NT2/D1 (cell line): Measurements from ENCODE around the gene PRDM15.

ENCODE experiments used
- DNase-seq: peaks from one replicate; pipeline ENCODE4 v3.0.0-alpha.2; 2011; ENCODE audit warnings: low read depth, low spot score
- H3K27me3 ChIP-seq: 2 replicates; pipeline ENCODE4 v1.6.0; 2011; ENCODE audit warnings: mild to moderate bottlenecking; ENCODE audit not compliant: insufficient read length, insufficient read depth
- H3K36me3 ChIP-seq: 2 replicates; pipeline ENCODE4 v1.6.1; 2011; ENCODE audit warnings: mild to moderate bottlenecking, low read length, mixed read lengths; ENCODE audit not compliant: insufficient read depth, insufficient read length
- H3K4me1 ChIP-seq: 2 replicates; pipeline ENCODE4 v1.5.1; 2011; ENCODE audit not compliant: insufficient read depth, insufficient read length
- H3K4me3 ChIP-seq: 2 replicates; pipeline ENCODE4 v1.5.1; 2011; ENCODE audit warnings: low read depth; ENCODE audit not compliant: insufficient read length
- H3K9ac ChIP-seq: 2 replicates; pipeline ENCODE4 v1.6.0; 2011; ENCODE audit warnings: low read depth; ENCODE audit not compliant: insufficient read length
- H3K9me3 ChIP-seq: 2 replicates; pipeline ENCODE4 v1.5.1; 2011; ENCODE audit warnings: mild to moderate bottlenecking, low read length; ENCODE audit not compliant: insufficient read depth
- SUZ12 ChIP-seq: IDR thresholded peaks from 2 replicates; pipeline ENCODE4 v1.6.1; 2011; ENCODE audit not compliant: insufficient read length, insufficient read depth; ENCODE audit errors: extremely low read depth
- YY1 ChIP-seq: IDR thresholded peaks from 2 replicates; pipeline ENCODE4 v1.6.1; 2011; ENCODE audit not compliant: insufficient read length, insufficient read depth
- ZNF274 ChIP-seq: IDR thresholded peaks from 2 replicates; pipeline ENCODE4 v1.6.1; 2011; ENCODE audit warnings: mild to moderate bottlenecking, low read depth, low read length

The PRDM15 gene

DNA sequence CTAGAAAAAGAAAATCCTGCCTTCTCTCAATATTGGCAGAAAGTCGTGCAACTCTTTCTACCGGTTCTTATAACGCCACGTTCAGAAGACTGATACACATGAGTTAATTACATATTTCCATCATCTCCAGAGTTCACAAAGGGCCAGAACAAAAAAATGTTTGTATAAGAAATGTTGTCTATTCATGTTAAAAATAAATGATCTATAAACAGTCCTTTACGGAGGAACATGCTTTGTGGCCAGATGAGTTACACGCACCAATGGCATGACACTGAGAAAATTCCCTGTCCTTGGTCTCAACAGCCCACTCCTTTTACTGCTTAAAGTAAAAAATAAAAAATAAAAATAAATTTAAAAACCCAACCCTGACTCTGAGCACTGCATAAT lies 45.2 kb upstream of the PRDM15 start:
- Histone ChIP-seq H3K9me3 (no peaks in the 10 kb centered on the region), H3K27me3 (no peaks in the 10 kb centered on the region), H3K4me1 (peaks cover 12% of the 10 kb centered on the region), H3K9ac (no peak overlapping the region), H3K36me3 (no peaks in the 10 kb centered on the region), H3K4me3 (no peak overlapping the region)
- TF ChIP-seq YY1 (no peak), SUZ12 (no peak), ZNF274 (no peak)
- no peak for DNase-seq

DNA sequence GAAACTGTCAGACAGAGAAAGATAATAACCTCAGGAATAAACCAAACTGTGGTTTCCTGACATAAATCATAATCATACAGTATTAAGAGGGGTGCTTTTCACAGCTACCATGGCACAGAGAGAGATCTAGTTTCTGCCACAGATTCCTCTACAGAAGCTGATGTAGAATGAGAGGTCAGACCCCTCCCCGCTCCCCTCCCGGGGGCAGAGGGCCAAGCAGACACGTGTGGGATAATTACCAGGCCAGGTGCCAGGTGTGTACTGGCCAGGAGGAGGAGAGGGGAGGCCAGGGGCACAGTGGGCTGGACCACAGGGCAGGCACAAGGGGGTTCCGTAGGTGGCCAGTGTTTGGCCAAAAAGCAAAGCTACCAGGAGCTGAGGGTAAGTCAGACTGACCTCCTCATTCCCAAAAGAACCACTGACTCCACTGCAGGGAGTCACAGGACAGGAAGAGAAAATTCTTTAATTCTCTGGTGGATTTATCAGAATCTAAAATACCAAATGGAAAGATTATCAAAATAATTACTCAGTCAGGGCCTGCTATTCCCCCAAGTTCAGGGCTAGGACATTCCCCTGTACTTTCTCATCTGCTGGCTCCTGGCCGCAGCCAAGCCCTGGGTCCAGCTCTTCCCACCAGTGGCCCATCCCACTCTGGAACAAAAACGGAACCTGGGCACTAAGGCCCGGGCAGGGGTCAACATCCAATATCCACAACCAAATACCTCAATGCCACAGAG lies 44.7 kb upstream of the PRDM15 start:
- Histone ChIP-seq H3K4me1 (peaks cover 8% of the 10 kb centered on the region), H3K27me3 (no peaks in the 10 kb centered on the region), H3K9me3 (no peaks in the 10 kb centered on the region), H3K4me3 (no peak overlapping the region), H3K36me3 (no peaks in the 10 kb centered on the region), H3K9ac (no peak overlapping the region)
- DNase-seq = no peak
- TF ChIP-seq YY1 (no peak), SUZ12 (no peak), ZNF274 (no peak)

DNA sequence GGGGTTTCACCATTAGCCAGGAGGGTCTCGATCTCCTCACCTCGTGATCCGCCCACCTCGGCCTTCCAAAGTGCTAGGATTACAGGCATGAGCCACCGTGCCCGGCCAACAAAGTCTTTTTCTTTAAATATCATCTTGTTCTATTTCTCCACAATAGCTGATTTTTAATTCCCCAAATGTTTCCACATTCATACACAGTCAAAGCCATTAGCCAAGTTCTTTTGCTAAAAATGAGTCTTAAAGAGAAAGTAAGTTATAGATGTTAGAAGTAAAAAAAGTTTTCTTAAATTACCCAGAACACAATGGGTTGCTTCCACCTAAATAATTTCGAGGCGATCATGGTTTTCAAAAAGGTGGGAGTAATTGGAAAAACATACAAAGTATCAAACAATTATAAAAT lies 44.0 kb upstream of the PRDM15 start:
- Histone ChIP-seq H3K27me3 (no peaks in the 10 kb centered on the region), H3K36me3 (peaks cover 2% of the 10 kb centered on the region), H3K9me3 (no peaks in the 10 kb centered on the region), H3K4me1 (peaks cover 6% of the 10 kb centered on the region), H3K9ac (no peak overlapping the region), H3K4me3 (no peak overlapping the region)
- DNase-seq = no peak
- no peak for TF ChIP-seq YY1
- TF ChIP-seq SUZ12 = no peak
- TF ChIP-seq ZNF274 = no peak

DNA sequence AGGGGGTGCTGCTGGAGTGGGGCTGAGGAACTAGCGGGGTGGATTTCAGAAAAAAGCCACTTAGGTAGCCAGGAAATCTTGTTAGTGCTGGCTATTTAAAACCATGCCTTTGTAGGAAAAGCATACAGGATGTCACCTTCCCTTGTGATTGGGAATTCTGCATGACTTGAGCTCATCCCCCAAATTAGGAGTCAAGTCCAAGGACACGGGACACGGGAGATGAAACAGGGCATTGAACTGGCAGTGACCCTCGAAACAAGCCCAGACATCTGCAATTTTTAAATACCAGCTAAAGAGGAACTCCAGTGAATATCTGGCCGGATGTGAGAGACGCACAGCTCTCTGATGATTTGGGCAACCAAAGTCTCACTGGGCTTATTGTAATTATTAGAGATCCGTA lies 41.9 kb upstream of the PRDM15 start:
- H3K36me3 ChIP-seq = peaks cover 22% of the 10 kb centered on the region
- no peak for TF ChIP-seq ZNF274
- no peak for TF ChIP-seq YY1
- no peak for TF ChIP-seq SUZ12
- H3K27me3 ChIP-seq = no peaks in the 10 kb centered on the region
- H3K4me1 ChIP-seq = peaks cover 6% of the 10 kb centered on the region
- H3K4me3 ChIP-seq = no peak overlapping the region
- no peak overlapping the region for H3K9ac ChIP-seq
- DNase-seq = no peak
- no peaks in the 10 kb centered on the region for H3K9me3 ChIP-seq

DNA sequence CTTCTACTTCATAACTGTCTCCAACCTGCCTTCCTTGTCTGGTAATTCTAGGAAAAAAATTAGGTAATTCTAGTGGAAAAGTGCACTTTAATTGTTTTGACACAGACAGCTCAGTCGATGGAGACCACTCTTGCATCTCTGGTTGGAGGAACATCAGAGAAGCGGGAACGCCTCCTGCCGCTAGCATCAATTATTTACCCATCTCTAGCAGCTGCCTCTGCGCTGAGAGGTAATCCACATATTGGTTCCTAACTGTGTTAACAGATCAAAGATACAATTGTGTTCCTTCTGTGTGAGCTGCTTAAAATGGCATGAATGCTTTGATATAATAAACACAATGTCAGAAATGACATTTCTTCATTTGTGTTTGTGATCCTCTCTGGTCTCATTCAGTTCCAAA lies 41.3 kb upstream of the PRDM15 start:
- DNase-seq = no peak
- no peak overlapping the region for H3K4me3 ChIP-seq
- no peaks in the 10 kb centered on the region for H3K9me3 ChIP-seq
- H3K27me3 ChIP-seq = no peaks in the 10 kb centered on the region
- no peak overlapping the region for H3K9ac ChIP-seq
- TF ChIP-seq SUZ12 = no peak
- TF ChIP-seq YY1 = no peak
- TF ChIP-seq ZNF274 = no peak
- H3K36me3 ChIP-seq = peaks cover 26% of the 10 kb centered on the region
- H3K4me1 ChIP-seq = peaks cover 3% of the 10 kb centered on the region

DNA sequence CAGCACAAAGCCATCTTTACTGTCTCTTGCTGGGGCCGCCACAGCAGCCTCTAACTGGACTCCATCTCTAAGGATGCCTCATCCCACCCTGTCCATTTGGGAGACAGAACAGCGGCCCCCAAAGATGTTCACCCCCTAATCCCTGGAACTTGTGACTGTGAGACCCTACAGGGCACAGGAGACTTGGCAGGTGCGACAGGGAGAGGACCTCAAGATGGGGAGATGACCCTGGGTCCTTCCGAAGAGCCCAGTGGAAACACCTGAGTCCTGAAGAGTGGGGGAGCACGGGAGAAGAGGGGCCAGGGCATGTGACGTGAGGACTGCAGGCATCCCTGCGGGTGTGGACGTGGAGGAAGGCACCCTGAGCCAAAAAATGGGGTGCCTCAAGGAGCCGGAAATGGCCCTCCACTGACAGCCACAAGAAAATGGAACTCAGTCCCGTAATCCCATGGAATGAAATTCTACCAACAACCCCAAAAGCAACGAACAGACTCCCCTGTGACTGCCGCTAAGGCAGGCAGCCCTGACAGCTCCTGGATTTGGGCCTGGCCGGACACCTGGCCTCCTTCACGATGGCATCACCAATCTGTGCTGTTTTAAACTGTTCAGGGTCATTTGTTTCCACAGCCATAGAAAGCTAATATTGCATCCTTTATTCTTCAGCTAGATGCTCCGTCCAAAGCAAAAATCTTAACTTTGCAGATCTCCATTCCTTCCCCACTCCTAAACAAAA lies 40.7 kb upstream of the PRDM15 start:
- TF ChIP-seq YY1 = no peak
- TF ChIP-seq SUZ12 = no peak
- no peak for TF ChIP-seq ZNF274
- Histone ChIP-seq H3K27me3 (no peaks in the 10 kb centered on the region), H3K9ac (no peak overlapping the region), H3K9me3 (no peaks in the 10 kb centered on the region), H3K4me3 (no peak overlapping the region), H3K4me1 (no peaks in the 10 kb centered on the region), H3K36me3 (peaks cover 29% of the 10 kb centered on the region)
- DNase-seq = no peak

DNA sequence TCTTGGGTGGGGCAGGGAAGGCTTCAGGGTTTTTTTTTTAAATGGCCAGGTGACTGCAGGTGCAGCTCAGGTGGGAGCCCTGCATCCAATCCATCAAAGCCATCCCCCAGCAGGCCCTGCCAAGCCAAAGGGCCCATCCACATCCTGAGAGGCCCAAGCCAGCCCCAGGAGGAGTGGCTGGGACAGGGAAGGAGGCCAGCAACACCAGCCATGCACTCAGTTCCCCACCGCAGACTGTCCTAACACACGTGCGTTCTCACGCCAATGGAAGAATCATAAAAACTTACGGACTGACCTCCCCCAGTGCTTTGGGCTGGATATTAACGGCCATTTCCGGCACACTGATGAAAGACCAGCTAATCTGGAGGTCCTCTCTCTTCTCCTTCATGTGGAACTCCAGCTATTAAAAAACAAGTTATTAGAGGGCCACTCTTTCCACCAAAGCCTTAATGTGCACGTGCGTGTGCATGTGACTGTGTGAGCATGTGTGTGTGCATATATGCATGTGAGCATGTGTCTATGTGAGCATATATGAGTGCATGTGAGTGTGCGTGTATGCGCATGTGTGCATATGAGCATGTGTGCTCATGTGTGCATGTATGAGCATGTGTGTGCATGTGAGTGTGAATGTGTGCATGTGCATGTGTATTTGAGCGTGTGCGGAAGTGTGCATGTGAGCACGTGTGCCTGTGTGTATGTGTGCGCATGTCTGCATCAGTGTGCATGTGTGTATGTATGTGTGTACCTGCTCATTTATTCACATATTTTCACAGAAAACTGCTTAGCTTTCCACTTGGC lies 39.6 kb upstream of the PRDM15 start:
- H3K4me3 ChIP-seq = no peak overlapping the region
- no peaks in the 10 kb centered on the region for H3K27me3 ChIP-seq
- H3K9me3 ChIP-seq = no peaks in the 10 kb centered on the region
- H3K9ac ChIP-seq = no peak overlapping the region
- TF ChIP-seq SUZ12 (no peak), YY1 (no peak), ZNF274 (no peak)
- no peak for DNase-seq
- peaks cover 30% of the 10 kb centered on the region for H3K36me3 ChIP-seq
- no peaks in the 10 kb centered on the region for H3K4me1 ChIP-seq
